BLaER1 (cell line): ENCODE data around the gene ASTN2.

Experiments
- H3K27ac ChIP-seq: shearing (Covaris generic); formaldehyde crosslinking; 2 replicates; pipeline ENCODE4 v1.8.1; 2022
- H3K27me3 ChIP-seq: shearing (Covaris generic); formaldehyde crosslinking; 2 replicates; pipeline ENCODE4 v1.8.1; 2022
- H3K36me3 ChIP-seq: shearing (Covaris generic); formaldehyde crosslinking; 2 replicates; pipeline ENCODE4 v1.8.1; 2022
- H3K4me1 ChIP-seq: shearing (Covaris generic); formaldehyde crosslinking; 2 replicates; pipeline ENCODE4 v1.8.1; 2022
- H3K4me2 ChIP-seq: shearing (Covaris generic); formaldehyde crosslinking; 2 replicates; pipeline ENCODE4 v1.8.1; 2022
- H3K4me3 ChIP-seq: shearing (Covaris generic); formaldehyde crosslinking; 2 replicates; pipeline ENCODE4 v1.8.1; 2022
- H3K9ac ChIP-seq: shearing (Covaris generic); formaldehyde crosslinking; 2 replicates; pipeline ENCODE4 v1.8.1; 2022
- H3K9me3 ChIP-seq: shearing (Covaris generic); formaldehyde crosslinking; 2 replicates; pipeline ENCODE4 v1.8.1; 2022
- H4K20me1 ChIP-seq: shearing (Covaris generic); formaldehyde crosslinking; 2 replicates; pipeline ENCODE4 v1.8.1; 2022
- Cebpa-rat ChIP-seq: shearing (Covaris generic); IDR thresholded peaks from 2 replicates; pipeline ENCODE4 v1.8.1; 2022

ASTN2 gene

DNA sequence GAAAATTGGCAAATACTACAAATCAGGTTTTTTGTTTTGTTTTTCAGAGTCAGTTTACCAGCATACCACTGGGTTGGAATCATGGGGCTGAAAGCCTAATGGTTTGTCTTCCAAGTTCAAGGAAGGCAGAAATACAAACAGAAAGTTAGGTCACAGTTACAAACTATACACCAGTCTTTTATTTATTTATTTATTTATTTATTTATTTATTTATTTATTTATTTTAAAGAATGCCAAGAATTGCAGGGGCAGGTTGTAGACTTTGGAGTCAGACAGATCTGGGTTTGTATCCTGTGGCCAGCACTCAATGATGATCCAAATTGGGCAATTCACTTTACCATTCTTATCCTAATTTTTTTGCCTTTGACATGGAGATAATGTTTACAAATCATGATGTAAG is 353.9 kb downstream of the ASTN2 start:
- Histone ChIP-seq H3K4me2 (no peak overlapping the region), H3K27ac (no peak overlapping the region), H3K4me1 (no peaks in the 10 kb centered on the region), H3K9me3 (no peaks in the 10 kb centered on the region), H3K27me3 (no peaks in the 10 kb centered on the region), H4K20me1 (no peaks in the 10 kb centered on the region), H3K36me3 (no peaks in the 10 kb centered on the region), H3K9ac (no peak overlapping the region), H3K4me3 (no peak overlapping the region)
- TF ChIP-seq Cebpa-rat: no peak

DNA sequence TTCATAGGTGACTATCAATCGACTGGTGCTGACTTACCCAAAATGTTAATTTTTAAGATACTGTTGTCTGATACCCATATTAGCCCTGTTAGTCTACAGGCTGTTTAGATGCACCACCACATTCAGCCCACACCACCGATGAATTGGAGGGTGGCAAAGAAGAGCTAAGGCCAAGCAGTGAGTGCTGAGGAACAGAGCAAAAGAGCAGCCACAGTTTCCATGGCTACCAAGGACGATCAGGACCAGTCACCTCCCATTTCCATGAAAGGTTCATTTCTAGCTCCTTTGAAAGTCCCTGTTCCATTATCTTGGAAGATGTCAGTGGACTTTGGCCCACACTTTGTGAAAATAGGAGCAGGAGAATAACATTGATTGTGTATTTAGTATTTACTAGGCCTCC is 364.9 kb downstream of the ASTN2 start:
- no peaks in the 10 kb centered on the region for H3K27me3 ChIP-seq
- H3K9ac ChIP-seq: no peak overlapping the region
- no peak for TF ChIP-seq Cebpa-rat
- H4K20me1 ChIP-seq: no peaks in the 10 kb centered on the region
- H3K36me3 ChIP-seq: no peaks in the 10 kb centered on the region
- no peaks in the 10 kb centered on the region for H3K4me1 ChIP-seq
- H3K4me2 ChIP-seq: no peak overlapping the region
- no peaks in the 10 kb centered on the region for H3K9me3 ChIP-seq
- H3K4me3 ChIP-seq: no peak overlapping the region
- no peak overlapping the region for H3K27ac ChIP-seq

GRCh38 chr9:117046666-117047327 is 368.1 kb downstream of the ASTN2 start:
- TF ChIP-seq Cebpa-rat: no peak
- H3K9me3 ChIP-seq: no peaks in the 10 kb centered on the region
- no peak overlapping the region for H3K9ac ChIP-seq
- no peaks in the 10 kb centered on the region for H4K20me1 ChIP-seq
- H3K27me3 ChIP-seq: no peaks in the 10 kb centered on the region
- no peaks in the 10 kb centered on the region for H3K36me3 ChIP-seq
- no peak overlapping the region for H3K4me3 ChIP-seq
- no peak overlapping the region for H3K27ac ChIP-seq
- no peak overlapping the region for H3K4me2 ChIP-seq
- no peaks in the 10 kb centered on the region for H3K4me1 ChIP-seq

DNA sequence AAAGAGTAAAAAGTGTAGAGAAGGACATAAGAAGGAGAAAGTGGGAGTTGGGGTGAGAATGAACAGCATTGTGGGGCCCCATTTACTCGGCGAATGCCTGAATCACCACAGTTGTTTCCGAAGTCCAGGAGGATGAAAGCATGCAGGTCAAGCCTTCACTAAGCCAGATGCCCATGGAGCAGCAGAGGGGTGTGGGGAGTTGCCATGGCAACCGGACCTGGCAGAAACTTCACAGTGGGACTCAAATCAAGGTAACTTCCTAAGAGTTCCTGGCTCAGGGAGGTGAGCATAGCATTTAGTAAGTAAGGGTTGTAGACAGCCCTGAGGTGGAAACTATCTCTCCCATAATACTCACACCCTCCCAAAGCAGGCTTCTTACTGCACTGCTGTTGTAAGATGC is 370.6 kb downstream of the ASTN2 start:
- no peak overlapping the region for H3K9ac ChIP-seq
- no peaks in the 10 kb centered on the region for H3K4me1 ChIP-seq
- H3K9me3 ChIP-seq: no peaks in the 10 kb centered on the region
- no peak overlapping the region for H3K27ac ChIP-seq
- no peak for TF ChIP-seq Cebpa-rat
- H3K27me3 ChIP-seq: no peaks in the 10 kb centered on the region
- H4K20me1 ChIP-seq: no peaks in the 10 kb centered on the region
- no peaks in the 10 kb centered on the region for H3K36me3 ChIP-seq
- no peak overlapping the region for H3K4me2 ChIP-seq
- H3K4me3 ChIP-seq: no peak overlapping the region

- Histone ChIP-seq H4K20me1 (no peaks in the 10 kb centered on the region), H3K4me3 (no peak overlapping the region), H3K27ac (no peak overlapping the region), H3K4me2 (no peak overlapping the region), H3K9me3 (no peaks in the 10 kb centered on the region), H3K4me1 (no peaks in the 10 kb centered on the region), H3K9ac (no peak overlapping the region), H3K27me3 (no peaks in the 10 kb centered on the region), H3K36me3 (no peaks in the 10 kb centered on the region)
- no peak for TF ChIP-seq Cebpa-rat
These were observed 371.7 kb downstream of the ASTN2 start for GRCh38 chr9:117043159-117043558.

DNA sequence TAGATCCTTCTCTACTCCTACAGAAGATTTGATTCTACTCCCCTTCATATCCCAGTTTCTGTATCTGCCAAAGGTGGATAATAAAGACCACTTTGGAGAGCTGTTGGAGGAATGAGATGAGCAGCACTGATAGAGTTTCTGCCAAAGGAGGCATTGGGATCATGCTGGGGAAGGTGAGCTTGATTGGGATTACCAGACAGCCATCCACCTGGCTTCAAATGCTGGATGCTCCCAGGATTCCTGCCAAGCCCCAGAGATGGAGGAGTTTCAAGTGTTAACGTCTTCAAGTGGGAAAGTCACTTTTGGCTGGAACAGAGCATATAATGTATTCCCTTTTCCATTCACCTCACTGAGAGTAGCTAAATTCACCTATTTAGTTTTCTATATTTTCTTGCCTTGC is 379.3 kb downstream of the ASTN2 start:
- no peak overlapping the region for H3K9ac ChIP-seq
- H3K4me1 ChIP-seq: no peaks in the 10 kb centered on the region
- no peaks in the 10 kb centered on the region for H4K20me1 ChIP-seq
- no peaks in the 10 kb centered on the region for H3K27me3 ChIP-seq
- no peaks in the 10 kb centered on the region for H3K9me3 ChIP-seq
- H3K27ac ChIP-seq: no peak overlapping the region
- no peak overlapping the region for H3K4me2 ChIP-seq
- no peaks in the 10 kb centered on the region for H3K36me3 ChIP-seq
- no peak overlapping the region for H3K4me3 ChIP-seq
- no peak for TF ChIP-seq Cebpa-rat

- Histone ChIP-seq H3K36me3 (no peaks in the 10 kb centered on the region), H3K27ac (no peak overlapping the region), H3K9me3 (no peaks in the 10 kb centered on the region), H3K4me3 (no peak overlapping the region), H3K4me1 (no peaks in the 10 kb centered on the region), H3K4me2 (no peak overlapping the region), H3K27me3 (no peaks in the 10 kb centered on the region), H4K20me1 (no peaks in the 10 kb centered on the region), H3K9ac (no peak overlapping the region)
- TF ChIP-seq Cebpa-rat: no peak
These were observed 380.0 kb downstream of the ASTN2 start for GRCh38 chr9:117034866-117035265.

DNA sequence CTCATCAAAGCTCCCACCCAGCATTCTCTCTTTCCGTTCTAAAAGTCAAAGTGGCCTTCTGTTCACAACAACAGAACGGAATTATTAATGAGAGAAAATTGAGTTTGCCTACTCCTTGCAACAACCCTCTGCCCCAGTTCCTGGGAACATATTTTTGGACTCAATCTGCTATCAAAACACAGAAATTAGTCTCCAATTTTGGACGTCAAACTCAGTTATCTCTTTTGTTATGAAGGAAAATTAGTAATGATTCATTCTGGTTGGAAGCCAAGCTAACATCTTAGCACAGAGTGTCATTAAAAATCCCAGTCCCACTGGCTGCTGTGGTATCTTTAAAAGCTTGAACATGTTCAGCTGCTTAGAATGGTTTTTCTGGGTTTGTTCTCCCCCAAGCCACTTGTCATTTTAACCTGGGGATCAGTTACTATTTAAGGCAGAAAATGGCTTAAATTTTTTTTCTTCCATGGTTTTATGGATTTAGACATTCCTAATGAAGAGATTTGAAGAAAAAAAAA is 384.5 kb downstream of the ASTN2 start:
- Histone ChIP-seq H3K36me3 (no peaks in the 10 kb centered on the region), H3K4me3 (no peak overlapping the region), H3K27ac (no peak overlapping the region), H3K4me1 (no peaks in the 10 kb centered on the region), H3K9me3 (no peaks in the 10 kb centered on the region), H3K27me3 (no peaks in the 10 kb centered on the region), H3K4me2 (no peak overlapping the region), H4K20me1 (no peaks in the 10 kb centered on the region), H3K9ac (no peak overlapping the region)
- no peak for TF ChIP-seq Cebpa-rat

DNA sequence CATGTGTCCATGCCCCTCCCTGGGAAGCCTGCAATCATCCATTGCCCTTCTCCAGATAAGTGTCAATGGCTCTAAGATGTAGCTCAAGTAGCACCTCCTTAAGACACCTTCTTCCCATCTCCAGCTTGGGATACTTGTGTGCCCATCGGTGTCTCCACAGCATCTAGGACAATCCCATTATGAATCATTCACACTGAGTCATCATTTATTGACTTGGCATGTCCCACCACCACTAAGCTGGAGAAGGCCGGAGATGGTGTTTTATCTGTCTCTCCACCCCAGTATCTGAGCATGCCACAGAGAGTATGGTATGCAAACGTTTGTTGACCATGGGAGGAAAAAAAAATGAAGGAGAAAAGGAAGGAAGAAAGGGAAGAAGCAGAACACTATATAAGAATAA is 385.5 kb downstream of the ASTN2 start:
- Histone ChIP-seq H3K4me2 (no peak overlapping the region), H3K36me3 (no peaks in the 10 kb centered on the region), H3K4me3 (no peak overlapping the region), H3K27me3 (no peaks in the 10 kb centered on the region), H4K20me1 (no peaks in the 10 kb centered on the region), H3K4me1 (no peaks in the 10 kb centered on the region), H3K9ac (no peak overlapping the region), H3K27ac (no peak overlapping the region), H3K9me3 (no peaks in the 10 kb centered on the region)
- no peak for TF ChIP-seq Cebpa-rat

GRCh38 chr9:117028103-117028858 is 386.6 kb downstream of the ASTN2 start:
- Histone ChIP-seq H3K9me3 (no peaks in the 10 kb centered on the region), H3K27me3 (no peaks in the 10 kb centered on the region), H3K4me2 (no peak overlapping the region), H3K36me3 (no peaks in the 10 kb centered on the region), H3K4me1 (no peaks in the 10 kb centered on the region), H3K27ac (no peak overlapping the region), H3K4me3 (no peak overlapping the region), H4K20me1 (no peaks in the 10 kb centered on the region), H3K9ac (no peak overlapping the region)
- no peak for TF ChIP-seq Cebpa-rat
